GM10248 (cell line): Measurements from ENCODE around the gene USP2.

Experiments used
- CTCF ChIA-PET: fragments of 300-600 bp; sonication (Branson Sonifier 250); formaldehyde crosslinking; extraction: SDS; loops from one replicate; lab custom pipeline; 2021; ENCODE audit warnings: antibody characterized with exemption; lab: Yijun Ruan, JAX
- POLR2A ChIA-PET: fragments of 350-650 bp; sonication (Branson Sonifier 250); formaldehyde crosslinking; extraction: SDS; loops from one replicate; lab custom pipeline; 2020; ENCODE audit warnings: antibody characterized with exemption; lab: Yijun Ruan, JAX
- DNase-seq: peaks from one replicate; pipeline ENCODE4 v3.0.0; 2012; ENCODE audit errors: extremely low spot score
- TF ChIP-seq, protein P1 (sequence below): IDR thresholded peaks from 2 replicates; pipeline ENCODE4 v1.5.1; 2012; ENCODE audit warnings: mild to moderate bottlenecking, low read depth; ENCODE audit errors: extremely low read depth, missing control alignments, control extremely low read depth

The USP2 gene

GRCh38 chr11:119359365-119360214, 21.9 kb downstream of the USP2 start:
- CTCF ChIA-PET: interaction anchor here (0.8 to 5.1 kb wide), 7 partner anchors 13 to 37 kb away, joined by 3 to 159 read pairs (median 27); partner anchors contain the start of genes C1QTNF5 and USP2
- TF ChIP-seq, protein P1, sequence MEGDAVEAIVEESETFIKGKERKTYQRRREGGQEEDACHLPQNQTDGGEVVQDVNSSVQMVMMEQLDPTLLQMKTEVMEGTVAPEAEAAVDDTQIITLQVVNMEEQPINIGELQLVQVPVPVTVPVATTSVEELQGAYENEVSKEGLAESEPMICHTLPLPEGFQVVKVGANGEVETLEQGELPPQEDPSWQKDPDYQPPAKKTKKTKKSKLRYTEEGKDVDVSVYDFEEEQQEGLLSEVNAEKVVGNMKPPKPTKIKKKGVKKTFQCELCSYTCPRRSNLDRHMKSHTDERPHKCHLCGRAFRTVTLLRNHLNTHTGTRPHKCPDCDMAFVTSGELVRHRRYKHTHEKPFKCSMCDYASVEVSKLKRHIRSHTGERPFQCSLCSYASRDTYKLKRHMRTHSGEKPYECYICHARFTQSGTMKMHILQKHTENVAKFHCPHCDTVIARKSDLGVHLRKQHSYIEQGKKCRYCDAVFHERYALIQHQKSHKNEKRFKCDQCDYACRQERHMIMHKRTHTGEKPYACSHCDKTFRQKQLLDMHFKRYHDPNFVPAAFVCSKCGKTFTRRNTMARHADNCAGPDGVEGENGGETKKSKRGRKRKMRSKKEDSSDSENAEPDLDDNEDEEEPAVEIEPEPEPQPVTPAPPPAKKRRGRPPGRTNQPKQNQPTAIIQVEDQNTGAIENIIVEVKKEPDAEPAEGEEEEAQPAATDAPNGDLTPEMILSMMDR: no peak
- POLR2A ChIA-PET: no interaction called here
- DNase-seq: no peak

- ChIA-PET CTCF (interaction anchor here (0.9 to 5.1 kb wide), 29 partner anchors 8 to 751 kb away, joined by 3 to 159 read pairs (median 4); partner anchors contain the start of genes C1QTNF5 and USP2), POLR2A (no interaction called here)
- DNase-seq: no peak
- TF ChIP-seq, protein P1: no peak
Measured at GRCh38 chr11:119357074-119357473, 24.4 kb downstream of the USP2 start.

DNA sequence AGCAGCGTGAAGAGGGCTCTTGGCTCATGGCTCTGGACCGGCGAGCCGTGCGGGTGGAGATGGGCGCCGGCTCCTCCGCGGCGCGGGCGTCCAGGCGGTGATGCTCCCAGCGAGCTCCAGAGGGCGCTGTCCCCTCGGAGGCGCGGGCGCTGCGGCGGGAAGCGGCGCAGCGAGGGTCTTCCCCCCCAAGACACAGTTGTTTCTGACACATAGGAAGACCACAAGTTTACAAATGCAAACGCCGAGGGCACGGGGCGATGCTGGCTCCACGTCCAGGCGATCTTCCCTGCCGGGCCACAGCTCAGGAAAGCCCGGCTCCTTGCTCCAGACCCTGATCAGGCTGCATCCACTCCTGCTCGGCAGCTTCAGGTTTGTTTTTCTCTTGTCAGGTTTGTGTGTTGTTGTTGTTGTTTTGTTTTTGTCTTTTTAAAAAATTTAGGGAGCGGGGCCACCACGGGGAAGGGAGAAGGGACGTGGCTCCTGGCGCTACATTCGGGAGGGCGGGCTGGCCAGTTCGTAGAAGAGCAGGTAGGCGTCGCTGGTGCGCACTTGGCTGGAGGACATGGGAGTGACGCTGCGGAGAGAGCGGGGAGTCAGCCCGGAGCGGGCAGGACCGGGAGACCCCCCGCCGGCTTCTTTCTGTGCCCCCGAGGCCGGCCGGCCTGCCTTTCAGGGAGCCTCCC, 25.0 kb downstream of the USP2 start:
- DNase-seq: peak; percentile 87
- POLR2A ChIA-PET: no interaction called here
- TF ChIP-seq, protein P1: peak; percentile 97
- CTCF ChIA-PET: interaction anchor here (0.6 to 5.1 kb wide), 43 partner anchors 8 to 979 kb away, joined by 3 to 159 read pairs (median 4); partner anchors contain the start of genes C1QTNF5, NLRX1, RNF26 and USP2

GRCh38 chr11:119355091-119355843, 26.2 kb downstream of the USP2 start:
- DNase-seq: no peak
- TF ChIP-seq, protein P1: no peak
- ChIA-PET POLR2A (no interaction called here), CTCF (interaction anchor here (1.0 to 5.1 kb wide), 19 partner anchors 8 to 980 kb away, joined by 3 to 159 read pairs (median 8); partner anchors contain the start of genes C1QTNF5, NLRX1, RNF26 and USP2)

DNA sequence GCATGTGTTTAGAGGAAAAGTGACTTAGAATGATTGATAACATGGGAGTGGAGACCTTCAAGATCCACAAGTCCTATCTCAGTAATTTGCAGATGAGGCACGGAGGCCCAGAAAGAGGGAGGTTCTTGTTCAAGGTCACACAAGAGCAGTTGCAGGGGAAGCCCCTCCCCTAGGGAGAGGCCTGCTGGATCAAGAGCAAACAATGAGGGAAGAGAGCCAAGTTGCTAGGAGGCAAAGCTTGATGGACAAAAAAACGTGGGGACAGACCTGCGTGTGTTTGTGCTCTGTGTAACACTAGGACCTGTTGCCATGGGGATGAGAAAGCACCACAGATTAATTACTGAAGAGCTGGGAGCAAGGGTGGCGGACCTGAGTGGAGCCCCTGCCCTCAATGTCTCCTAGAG, 28.6 kb downstream of the USP2 start:
- TF ChIP-seq, protein P1: no peak
- POLR2A ChIA-PET: no interaction called here
- DNase-seq: no peak
- CTCF ChIA-PET: interaction anchor here (0.7 to 2.6 kb wide), 5 partner anchors 15 to 181 kb away, joined by 3 to 10 read pairs (median 6); partner anchors contain the start of gene USP2
